Tibial artery (tissue), 4 donors: ENCODE data around the gene TOMM70.
"Not testable (repeated sequence)": the region's sequence is repeated elsewhere in the genome, so short reads cannot be mapped to it uniquely, and the experiment has no call there.

Experiments used
- DNase-seq, 2 donors: peaks; one replicate each; pipeline ENCODE4 v3.0.0-alpha.2; 2019
- H3K27ac ChIP-seq, 2 donors: fragments of 200-600 bp; sonication (generic) in 1 of 2; 1 replicate in 1 of 2; 2 replicates in 1 of 2; pipeline ENCODE4 v1.5.1; 2018 to 2019; ENCODE audit warnings: mild to moderate bottlenecking in 1 of 2
- H3K27me3 ChIP-seq, 2 donors: fragments of 200-600 bp; sonication (generic) in 1 of 2; one replicate each; pipeline versions ENCODE4 v1.5.1 to v1.6.0; 2016 to 2019
- H3K36me3 ChIP-seq, 3 donors: fragments of 200-600 bp; sonication (generic) in 2 of 3; one replicate each; pipeline ENCODE4 v1.5.1; 2016 to 2019; ENCODE audit warnings: mild to moderate bottlenecking in 2 of 3
- H3K4me1 ChIP-seq, 4 donors: fragments of 200-600 bp; sonication (generic) in 2 of 4; 1 replicate in 3 of 4; 2 replicates in 1 of 4; pipeline ENCODE4 v1.5.1; 2016 to 2019
- H3K4me3 ChIP-seq, 2 donors: fragments of 200-600 bp; sonication (generic) in 1 of 2; 1 replicate in 1 of 2; 2 replicates in 1 of 2; pipeline ENCODE4 v1.5.1; 2018 to 2019; ENCODE audit warnings: mild to moderate bottlenecking in 2 of 2
- H3K9me3 ChIP-seq, 3 donors: fragments of 200-600 bp; sonication (generic) in 1 of 3; one replicate each; pipeline ENCODE4 v1.5.1; 2016 to 2019
- CTCF ChIP-seq, 2 experiments: fragments of 200-600 bp in 1 of 2; fragments of 450-650 bp in 1 of 2; IDR thresholded peaks; one replicate each; pipeline ENCODE4 v1.5.1; 2017 to 2019; ENCODE audit warnings: antibody characterized with exemption in 2 of 2, mild to moderate bottlenecking in 1 of 2, moderate library complexity in 1 of 2
- intact Hi-C: fragments of 100-400 bp; cut with DNase I; formaldehyde crosslinking; loops from one replicate; pipeline ENCODE4 v1.15.0; 2023; ENCODE audit warnings: low total_unique reads

The TOMM70 gene

DNA sequence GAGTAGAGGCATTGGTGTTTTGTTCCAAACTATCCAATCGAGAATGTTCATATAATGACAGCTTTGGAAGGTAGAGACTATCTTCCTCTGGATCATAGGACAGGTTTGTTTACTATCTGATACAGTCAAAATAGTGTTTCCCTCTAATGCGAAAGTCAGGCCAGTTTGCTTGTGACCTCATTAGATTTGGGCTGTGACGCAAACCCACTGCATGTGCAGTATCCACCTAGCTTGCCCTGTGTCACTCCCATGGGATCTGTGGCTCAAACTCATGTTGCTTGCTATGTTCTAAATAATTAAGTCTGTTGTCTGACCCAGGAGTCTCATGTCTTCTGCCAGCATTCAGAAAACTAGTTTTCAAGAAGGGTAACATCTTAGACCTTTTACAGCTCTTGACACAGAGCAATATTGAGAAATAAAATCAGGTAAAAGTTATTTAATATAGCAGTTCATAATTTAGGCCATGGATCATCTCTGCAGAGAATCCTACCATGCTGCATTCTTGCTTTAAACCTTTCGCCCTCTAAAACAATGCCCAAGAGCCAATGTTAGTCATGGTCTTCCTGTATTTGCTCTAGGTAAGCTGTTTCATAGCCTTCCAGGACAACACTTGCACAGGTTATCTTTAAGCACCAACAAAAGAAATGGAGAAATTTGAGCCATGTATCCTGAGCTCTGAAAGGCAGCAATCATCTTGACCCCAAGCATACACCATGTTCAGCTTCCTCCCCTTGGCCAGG, 40.0 kb downstream of the TOMM70 start:
- Histone ChIP-seq H3K27me3 (no peaks in the 10 kb centered on the region), H3K27ac (no peak overlapping the region), H3K4me3 (no peak overlapping the region), H3K4me1 (no peaks in the 10 kb centered on the region), H3K9me3 (peaks cover 0 to 5% (median 0%) of the 10 kb centered on the region in 3 donors), H3K36me3 (peaks cover 41 to 70% (median 64%) of the 10 kb centered on the region in 3 donors)
- intact Hi-C loops: no loop called here
- no peak for DNase-seq
- no peak for TF ChIP-seq CTCF (IDR thresholded peaks at IDR 0.05)

- intact Hi-C loops: no loop called here
- Histone ChIP-seq H3K36me3 (peaks cover 43 to 70% (median 64%) of the 10 kb centered on the region in 3 donors), H3K4me1 (no peaks in the 10 kb centered on the region), H3K27ac (no peak overlapping the region), H3K9me3 (peaks cover 0 to 5% (median 0%) of the 10 kb centered on the region in 3 donors), H3K27me3 (no peaks in the 10 kb centered on the region), H3K4me3 (no peak overlapping the region)
- no peak for DNase-seq
- TF ChIP-seq CTCF (IDR thresholded peaks at IDR 0.05): no peak
Measured at GRCh38 chr3:100359035-100359434, 41.9 kb downstream of the TOMM70 start.

- DNase-seq: no peak
- Histone ChIP-seq H3K9me3 (peaks cover 0 to 5% (median 0%) of the 10 kb centered on the region in 3 donors), H3K36me3 (peaks cover 41 to 68% (median 64%) of the 10 kb centered on the region in 3 donors), H3K4me3 (no peak overlapping the region), H3K27ac (no peak overlapping the region), H3K4me1 (no peaks in the 10 kb centered on the region), H3K27me3 (no peaks in the 10 kb centered on the region)
- intact Hi-C loops: no loop called here
- TF ChIP-seq CTCF (IDR thresholded peaks at IDR 0.05): no peak
Measured at GRCh38 chr3:100358413-100358812, 42.5 kb downstream of the TOMM70 start.

DNA sequence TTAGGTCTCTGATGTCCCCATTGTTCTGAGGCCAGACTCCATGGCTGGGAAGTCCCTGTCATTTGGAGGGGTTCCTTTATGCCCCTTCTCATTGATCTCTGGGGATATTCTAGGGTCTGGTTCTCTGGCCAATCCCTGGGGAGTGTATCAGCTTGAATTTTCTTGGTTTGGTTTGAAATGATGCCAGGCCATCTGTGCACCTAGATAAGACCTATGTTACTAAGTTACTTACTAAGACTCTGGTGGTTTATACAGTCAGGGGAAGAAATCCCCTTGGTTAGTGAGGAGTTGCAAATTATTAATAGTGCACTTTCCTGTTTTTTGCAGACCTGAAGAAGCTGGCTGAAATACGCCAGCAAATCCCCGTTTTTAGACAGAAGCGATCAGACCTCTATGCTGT, 46.0 kb downstream of the TOMM70 start:
- no peak for DNase-seq
- H3K27me3 ChIP-seq: no peaks in the 10 kb centered on the region
- H3K36me3 ChIP-seq: peaks cover 51 to 65% (median 57%) of the 10 kb centered on the region in 3 donors
- H3K4me3 ChIP-seq: no peak overlapping the region
- H3K9me3 ChIP-seq: no peaks in the 10 kb centered on the region
- no peak for TF ChIP-seq CTCF (IDR thresholded peaks at IDR 0.05)
- intact Hi-C loops: no loop called here
- no peak overlapping the region for H3K27ac ChIP-seq
- no peaks in the 10 kb centered on the region for H3K4me1 ChIP-seq

- DNase-seq: no peak
- intact Hi-C loops: no loop called here
- no peaks in the 10 kb centered on the region for H3K4me1 ChIP-seq
- H3K9me3 ChIP-seq: no peaks in the 10 kb centered on the region
- no peak for TF ChIP-seq CTCF (IDR thresholded peaks at IDR 0.05)
- H3K27me3 ChIP-seq: no peaks in the 10 kb centered on the region
- no peak overlapping the region for H3K27ac ChIP-seq
- peaks cover 68 to 83% (median 69%) of the 10 kb centered on the region in 3 donors for H3K36me3 ChIP-seq
- H3K4me3 ChIP-seq: no peak overlapping the region
Measured at GRCh38 chr3:100352296-100353231, 48.3 kb downstream of the TOMM70 start.

- H3K27me3 ChIP-seq, H3K9me3 ChIP-seq, DNase-seq, H3K4me1 ChIP-seq, H3K4me3 ChIP-seq, H3K27ac ChIP-seq, intact Hi-C loops: not testable (repeated sequence)
- peaks cover 61 to 87% (median 77%) of the 10 kb centered on the region in 3 donors for H3K36me3 ChIP-seq
Measured at GRCh38 chr3:100351770-100352169, 49.1 kb downstream of the TOMM70 start.
